HG03460 (cell line): Measurements from ENCODE around the gene TULP3.
"Not testable (repeated sequence)": the region's sequence is repeated elsewhere in the genome, so short reads cannot be mapped to it uniquely, and the experiment has no call there.

Experiments used
- ATAC-seq: cut with Tn5 transposase; IDR thresholded peaks from one replicate; pipeline ENCODE4 v1.9.1; 2021; ENCODE audit not compliant: unreplicated experiment

TULP3 gene, protein sequence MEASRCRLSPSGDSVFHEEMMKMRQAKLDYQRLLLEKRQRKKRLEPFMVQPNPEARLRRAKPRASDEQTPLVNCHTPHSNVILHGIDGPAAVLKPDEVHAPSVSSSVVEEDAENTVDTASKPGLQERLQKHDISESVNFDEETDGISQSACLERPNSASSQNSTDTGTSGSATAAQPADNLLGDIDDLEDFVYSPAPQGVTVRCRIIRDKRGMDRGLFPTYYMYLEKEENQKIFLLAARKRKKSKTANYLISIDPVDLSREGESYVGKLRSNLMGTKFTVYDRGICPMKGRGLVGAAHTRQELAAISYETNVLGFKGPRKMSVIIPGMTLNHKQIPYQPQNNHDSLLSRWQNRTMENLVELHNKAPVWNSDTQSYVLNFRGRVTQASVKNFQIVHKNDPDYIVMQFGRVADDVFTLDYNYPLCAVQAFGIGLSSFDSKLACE

DNA sequence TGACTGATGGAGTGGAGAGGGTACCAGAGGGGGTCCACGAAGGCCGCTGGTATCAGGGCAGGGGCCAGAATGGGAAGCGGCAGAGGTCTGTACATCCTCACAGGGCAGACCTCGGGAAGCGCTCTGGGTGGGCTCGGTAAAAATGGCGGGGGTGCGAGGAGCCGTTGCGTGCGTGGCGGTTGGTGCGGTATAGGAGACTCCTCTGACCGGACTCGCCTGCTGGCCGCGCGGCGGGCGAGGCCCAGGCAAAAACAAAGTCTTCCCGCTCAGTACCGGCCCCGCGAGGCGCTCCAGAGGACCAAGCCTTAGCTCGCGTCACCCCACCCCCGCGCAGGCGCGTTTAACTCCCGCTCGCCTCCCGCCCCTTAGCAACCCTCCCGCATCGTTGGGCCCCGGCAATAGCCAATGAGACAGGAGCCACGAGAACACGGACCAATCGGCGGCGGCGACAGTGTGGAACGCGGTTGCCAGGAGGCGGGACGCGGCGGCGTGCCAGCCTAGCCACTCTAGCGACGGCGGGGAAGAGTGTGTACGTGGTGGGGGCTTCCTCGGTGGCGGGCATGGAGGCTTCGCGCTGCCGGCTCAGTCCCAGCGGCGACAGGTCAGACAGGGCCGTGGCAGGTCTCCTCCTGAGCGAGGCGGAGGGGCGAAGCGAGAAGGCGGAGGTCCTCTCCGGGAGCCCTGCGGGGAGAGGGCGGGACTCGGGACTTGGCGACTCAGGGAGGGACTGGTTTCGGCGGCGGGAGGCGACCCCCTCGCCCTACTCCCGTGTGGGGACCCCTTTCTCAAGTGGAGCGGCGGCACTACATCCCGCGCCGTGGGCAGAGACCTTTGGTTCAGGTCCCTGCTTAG is at the start of gene TULP3:
Gene TULP3, plus strand, starts transcription at position 504 of the 852 bp plus-strand sequence. Its CDS starts 57 bp downstream, at position 561.
- ATAC-seq: peak; percentile 96

DNA sequence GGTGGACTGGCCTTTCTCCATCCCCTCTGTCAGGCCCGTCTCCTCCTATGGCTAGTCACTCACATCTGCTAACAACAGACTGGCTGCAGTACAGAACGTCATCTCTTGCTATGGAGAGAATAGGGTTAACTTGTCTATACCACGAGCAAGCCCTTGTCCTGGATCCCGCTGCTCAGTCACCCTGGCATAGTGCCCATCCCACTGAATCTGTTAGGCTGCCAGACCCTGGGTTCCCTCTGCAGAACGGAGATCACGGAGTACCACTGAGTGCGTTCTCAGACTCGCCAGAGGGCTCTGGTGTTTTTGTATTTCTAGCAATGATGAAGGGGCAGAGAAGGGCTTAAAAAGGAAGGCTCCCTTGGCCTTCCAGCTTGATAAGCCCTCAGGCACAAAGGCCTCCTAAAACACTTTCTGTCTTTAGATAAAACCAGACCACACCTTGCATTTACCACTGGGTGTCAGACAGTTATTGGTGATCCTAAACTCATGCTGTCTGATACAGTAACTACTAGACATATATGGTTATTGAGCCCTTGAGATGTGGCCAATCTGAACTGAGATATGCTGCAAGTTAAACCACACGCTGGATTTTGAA is 49.5 kb upstream of the TULP3 start:
- no peak for ATAC-seq

DNA sequence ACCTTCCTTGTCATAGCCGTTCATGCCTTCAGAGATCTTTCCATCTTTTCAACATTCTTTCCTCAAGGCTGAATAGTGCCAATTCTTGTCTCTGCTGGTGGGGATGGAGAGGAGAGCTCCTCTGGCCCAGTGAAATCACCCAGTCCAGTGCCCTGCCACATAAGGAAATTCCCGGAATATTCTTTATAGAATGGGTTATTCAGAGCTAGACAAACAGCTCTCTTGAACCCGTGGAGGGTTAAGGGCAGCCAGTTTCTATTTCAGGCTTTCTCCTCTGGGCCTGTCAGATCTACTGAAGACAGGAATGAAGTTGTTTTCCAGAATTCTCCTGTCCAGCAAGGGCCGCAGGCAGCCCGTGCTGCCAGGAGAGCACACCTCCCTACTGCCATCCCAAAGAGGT is 47.7 kb upstream of the TULP3 start:
- ATAC-seq: no peak

DNA sequence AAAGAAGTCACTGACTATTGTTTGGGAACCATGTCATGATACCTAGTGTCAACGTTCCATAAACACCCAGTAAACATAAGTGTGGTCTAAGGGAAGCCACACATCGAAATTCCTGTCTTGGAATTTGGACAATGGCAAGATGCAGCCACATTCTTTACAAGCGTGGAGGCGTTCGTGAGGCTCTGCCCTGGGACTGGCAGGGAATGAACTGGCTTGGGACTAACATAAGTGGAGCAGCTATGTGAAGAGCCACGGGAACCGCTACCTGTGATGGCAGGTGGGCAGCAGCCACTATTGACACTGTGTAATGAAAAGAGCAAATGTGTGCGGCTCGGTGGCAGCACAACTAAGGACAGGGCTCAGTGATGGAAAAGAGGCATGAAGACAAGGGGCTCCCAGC is 45.9 kb upstream of the TULP3 start:
- no peak for ATAC-seq

DNA sequence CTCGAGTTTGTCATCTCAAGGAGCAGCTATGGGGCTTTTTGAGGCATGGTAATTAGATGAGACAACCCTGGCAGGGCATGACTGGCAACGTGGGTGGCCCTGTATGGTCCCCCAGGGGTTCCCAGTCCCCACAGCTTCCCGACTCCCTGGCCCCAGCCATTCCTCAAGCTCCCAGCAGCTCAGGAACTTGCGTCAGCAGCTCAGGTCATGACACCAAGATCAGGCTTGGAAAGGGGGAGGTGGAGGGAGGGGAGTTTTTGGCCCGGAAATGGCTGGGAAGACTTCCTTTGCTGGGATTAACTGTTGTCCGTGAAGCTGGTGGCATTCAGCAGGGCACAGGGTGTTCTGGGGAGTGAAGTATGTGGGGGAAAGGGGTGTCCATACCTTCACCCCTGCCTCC is 45.4 kb upstream of the TULP3 start:
- ATAC-seq: no peak

DNA sequence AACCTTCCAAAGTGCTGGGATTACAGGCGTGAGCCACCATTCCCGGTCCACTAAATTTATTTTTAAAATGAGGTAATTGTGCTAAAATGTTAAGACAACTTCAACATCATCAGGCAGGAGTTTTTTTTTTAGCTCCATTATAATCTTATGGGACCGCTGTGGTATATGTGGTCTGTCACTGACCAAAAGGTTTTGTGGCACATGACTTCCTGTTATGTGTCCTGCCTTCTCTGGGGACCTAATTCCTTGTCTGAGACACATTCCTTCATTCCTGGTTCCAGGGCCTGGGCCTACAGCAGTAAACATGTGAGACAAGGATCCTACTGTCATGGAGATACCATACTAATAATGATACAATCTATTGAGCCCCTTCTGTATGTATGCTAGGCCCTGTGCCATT is 38.8 kb upstream of the TULP3 start:
- no peak for ATAC-seq

DNA sequence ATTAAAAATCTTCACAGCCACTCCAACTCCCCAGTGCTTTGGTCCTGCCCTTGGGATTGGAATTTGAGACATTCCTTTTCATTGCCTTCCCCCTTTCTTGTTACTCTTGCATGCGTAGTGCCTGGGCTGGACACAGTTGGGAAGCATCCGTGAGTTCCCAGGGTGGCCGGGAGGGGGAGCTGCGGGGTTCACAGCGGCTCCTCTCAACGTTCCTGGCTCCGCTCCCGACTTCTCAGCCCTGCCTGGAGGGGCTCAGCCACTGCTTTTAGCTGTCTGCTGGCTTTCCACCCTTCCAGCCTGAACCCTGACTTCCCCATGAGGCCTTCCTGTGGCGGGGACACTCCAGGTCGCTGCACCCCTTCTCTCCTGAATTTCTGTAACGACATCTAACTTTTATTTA is 37.1 kb upstream of the TULP3 start:
- ATAC-seq: no peak

DNA sequence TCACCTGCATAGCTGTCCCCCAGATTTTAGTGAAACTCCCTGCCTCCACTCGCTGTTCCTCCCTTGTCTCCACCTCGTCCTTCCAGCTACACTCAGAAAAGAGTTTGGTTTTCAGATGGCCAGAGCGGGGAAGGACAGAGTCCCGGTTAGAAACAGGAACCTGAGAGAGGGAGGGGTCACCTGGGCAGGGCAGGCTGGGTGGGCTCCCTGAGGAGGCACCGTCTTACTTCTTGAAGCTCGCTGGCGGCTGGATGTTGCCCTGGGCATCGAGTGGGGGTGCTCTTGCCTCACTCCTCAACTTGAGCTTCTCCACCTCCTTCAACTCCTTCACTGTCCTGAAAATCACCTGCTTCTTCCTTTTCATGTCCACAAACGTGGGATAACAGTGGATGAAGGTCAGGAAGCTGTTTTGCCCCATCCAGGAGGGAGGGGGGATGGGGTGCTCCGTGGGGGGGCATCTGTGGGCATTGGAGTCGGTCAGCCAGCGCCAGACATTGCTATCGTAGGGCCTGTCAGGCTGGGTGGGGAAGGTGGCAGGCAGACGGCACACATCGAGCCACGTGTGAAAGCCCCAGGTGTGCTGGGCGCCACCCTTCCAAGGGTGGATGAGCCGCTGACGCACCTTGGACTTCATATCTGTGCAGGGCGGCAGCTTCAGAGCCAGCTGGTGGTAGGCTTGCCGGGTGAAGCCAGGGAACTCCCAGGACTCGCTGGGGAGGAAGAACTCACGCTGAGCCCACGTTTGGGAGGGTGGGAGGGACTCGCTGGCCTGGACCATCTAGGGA is 35.8 kb upstream of the TULP3 start:
- ATAC-seq: no peak

DNA sequence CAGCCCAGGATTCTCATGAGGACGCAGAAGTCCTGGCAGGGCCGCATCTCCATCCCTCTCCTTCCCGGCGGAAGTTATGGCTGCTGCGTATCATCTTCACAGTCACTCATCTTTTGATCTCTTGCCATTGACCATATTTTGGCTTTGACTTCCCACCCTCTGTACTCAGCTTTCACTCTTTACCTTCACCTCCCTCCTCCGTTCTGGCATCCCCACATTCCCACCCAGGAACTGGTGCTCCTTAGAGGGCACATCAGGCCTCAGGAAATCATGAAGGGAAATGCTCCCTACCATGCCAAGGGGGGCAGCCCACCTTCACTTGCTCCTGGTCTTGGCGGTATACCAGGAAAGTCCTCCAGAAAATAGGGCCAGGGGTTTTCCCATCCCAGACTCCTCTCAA is 35.1 kb upstream of the TULP3 start:
- ATAC-seq: no peak

DNA sequence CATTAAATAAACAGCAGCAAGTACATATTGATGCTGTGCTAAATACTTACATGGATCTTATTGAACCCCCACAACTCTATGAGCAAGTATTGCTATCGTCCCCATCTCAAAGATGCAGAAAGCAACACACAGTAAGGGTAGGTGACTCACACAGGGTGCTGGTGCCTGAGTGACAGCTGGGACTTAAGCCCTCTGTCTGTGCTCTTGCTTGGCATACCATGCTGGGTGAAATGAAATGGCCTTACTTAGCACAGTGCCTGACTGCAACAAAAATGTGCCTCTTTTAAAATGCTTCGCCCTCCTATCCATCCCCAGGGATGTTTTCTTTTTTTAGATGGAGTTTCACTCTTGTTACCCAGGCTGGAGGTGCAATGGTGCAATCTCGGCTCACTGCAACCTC is 34.6 kb upstream of the TULP3 start:
- no peak for ATAC-seq

DNA sequence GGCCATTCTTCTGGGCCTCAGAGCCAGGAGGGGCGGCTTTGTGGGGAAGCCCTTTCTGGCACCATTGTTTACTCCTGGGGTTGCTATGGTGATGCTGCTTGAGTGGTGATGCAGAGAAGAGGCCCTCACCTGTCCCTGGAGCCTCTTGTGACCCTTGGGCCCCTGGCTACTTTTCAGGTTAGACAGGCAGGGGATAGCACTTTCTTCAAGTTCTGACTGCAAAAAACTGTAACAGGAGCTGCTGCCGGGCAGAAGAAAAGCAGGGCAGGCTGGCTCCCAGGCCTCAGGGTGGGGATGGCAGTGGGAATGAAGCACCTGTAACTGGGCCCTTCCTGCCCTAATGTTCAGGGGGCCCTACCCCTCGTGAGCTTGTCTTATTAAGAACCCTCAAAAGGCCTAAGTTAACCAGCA is 33.7 kb upstream of the TULP3 start, which contains the start of gene TEX52:
Gene TEX52, minus strand, starts transcription at position 19 of the 411 bp plus-strand sequence. Its CDS starts 13 bp downstream, at position 6.
- ATAC-seq: no peak

DNA sequence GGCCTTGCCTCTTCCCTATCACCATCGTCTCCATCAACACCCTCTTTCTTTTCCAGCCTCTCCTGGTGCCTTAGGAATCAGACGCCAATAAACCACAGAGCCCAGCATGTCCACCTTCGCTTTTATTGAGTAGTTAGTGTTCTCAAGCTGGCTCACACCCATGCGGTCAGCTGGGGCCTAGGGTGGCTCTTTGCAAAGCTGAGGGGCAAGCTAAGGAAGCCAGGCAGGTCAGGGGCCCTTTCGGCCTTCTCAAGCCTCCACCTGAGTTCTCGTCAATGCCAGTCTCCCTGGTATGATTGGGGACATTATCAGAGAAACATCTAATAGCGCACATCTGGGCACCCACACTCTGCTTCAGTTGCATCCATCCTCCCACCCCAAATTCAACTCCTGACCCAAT is 33.1 kb upstream of the TULP3 start:
- no peak for ATAC-seq

DNA sequence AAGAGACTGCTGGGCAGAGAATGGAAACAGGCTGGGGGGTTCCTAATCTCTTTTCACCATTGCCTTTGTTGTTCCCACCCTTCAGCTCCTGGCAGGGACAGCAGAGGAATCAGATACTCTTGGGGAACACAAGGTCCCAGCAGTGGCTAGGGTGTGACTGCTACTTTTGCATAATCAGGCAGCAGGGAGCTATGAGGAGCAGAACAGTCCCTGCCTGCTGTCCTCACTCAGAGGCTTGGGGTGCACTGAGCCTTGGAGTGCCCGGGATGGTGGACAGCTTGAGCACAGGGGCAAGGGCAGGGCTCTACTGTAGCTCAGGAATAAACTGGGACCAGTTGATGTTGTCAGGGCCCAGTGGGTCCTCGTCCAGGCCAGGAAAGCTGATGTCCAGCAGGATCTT is 32.4 kb upstream of the TULP3 start:
- no peak for ATAC-seq

DNA sequence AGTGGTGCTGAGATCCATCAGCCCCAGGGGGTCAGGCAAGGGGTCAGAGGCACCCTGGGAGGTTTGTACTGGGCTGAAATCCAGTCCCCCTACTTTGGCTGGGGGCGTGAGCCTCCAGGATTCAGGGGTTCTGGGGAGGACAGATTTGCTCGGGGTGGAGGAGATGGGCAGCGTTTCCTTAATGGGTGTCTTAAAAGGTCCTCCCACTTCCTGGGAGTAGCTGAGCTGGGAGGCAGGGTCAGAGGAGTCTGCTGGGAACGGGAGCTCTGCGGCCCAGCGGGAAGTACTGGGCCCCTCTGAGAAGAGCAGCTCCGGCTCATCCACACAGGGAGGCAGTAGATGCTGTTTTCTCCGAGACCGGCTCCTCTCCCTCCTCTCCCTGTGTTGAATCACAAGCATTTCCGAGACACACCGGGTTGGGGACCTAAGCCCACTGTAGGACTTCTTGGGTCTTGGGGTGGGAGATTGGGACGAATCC is 31.7 kb upstream of the TULP3 start:
- ATAC-seq: no peak

DNA sequence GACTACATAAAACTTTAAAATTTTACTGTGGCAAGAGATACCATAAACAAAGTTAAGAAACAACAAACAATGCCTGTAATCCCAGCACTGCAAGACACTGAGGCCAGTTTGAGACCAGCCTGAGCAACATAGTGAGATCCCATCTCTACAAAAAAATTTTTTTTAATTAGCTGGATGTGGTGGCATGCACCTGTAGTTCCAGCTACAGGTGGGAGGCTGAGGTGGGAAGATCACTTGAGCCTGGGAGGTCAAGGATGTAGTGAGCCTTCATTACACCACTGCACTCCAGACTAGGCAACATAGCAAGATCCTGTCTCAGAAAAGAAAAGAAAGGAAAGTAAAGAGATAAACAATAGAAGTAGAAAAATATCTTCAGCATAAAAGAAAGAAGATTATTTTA is 30.5 kb upstream of the TULP3 start:
- no peak for ATAC-seq

DNA sequence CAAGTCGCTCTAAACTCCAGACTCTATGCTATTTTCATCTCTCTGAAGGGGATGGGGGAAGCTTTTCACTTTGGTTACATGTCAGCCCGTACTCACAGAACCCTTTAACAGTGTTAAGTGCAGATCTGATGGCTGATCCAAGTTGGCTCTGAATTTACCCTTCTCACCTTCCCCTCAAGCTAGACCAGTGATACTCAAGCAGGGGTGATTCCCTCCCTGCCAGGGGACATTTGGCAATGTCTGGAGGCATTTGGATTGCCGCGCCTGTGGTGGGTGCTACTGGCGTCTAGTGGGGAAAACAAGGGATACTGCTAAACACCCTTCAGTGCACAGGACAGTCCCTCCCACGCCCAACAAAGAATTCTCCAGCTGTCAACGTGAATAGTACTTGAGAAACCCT is 27.8 kb upstream of the TULP3 start:
- no peak for ATAC-seq

DNA sequence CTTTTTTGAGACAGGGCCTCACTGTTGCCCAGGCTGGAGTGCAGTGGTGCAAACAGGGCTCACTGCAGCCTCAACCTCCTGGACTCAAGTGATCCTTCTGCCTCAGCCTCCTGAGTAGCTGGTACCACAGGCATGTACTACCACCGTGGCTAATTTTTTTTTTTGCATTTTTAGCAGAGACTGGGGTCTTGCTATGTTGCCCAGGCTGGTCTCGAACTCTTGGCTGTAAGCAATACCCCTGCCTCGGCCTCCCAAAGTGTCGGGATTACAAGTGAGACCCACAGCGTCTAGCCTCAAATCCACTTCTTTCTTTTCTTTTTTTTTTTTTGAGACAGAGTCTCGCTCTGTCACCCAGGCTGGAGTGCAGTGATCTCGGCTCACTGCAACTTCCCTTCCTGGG is 27.3 kb upstream of the TULP3 start:
- ATAC-seq: not testable (repeated sequence)

DNA sequence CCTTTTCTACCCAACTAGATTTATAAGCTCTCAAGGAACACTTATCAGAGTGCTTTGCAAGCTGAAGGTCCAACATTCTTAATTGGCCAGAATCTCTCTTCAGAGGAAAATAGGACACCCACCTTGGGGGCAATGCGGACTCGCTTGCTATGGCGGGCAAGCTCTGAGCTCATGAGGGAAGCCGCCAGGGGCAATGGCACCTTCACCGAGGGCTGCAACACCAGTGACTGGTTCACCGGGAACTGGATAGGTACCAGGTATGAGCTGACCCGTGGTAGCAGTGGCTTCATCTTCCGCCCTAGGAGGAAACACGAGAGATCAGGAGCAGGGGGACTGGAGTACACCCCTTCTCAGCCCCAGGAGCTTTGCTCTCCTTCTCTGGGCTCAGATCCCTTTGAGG is 26.5 kb upstream of the TULP3 start:
- no peak for ATAC-seq

DNA sequence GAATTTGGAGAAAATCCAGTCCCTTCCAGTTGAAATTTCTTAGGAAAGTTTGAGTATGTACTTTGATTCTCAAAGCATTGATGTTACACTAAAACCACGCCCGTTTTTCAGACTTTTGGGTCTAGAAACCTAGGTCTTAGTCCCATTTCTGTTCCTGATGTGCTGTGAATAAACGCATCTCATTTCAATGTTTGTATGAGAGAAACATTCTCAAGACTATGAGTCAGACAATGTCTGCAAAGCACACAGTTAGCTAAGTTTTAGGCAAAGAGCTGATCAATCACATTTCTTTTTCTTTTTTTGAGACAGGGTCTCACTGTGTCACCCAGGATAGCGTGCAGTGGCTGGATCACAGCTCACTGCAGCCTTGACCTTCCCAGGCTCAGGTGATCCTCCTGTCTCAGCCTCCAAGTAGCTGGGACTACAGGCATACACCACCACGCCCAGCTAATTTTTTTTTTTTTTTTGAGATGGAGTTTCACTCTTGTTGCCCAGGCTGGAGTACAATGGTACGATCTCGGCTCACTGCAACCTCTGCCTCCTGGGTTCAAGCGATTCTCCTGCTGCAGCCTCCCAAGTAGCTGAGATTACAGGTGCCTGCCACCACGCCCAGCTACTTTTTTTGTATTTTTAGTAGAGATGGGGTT is 21.6 kb upstream of the TULP3 start:
- not testable (repeated sequence) for ATAC-seq

DNA sequence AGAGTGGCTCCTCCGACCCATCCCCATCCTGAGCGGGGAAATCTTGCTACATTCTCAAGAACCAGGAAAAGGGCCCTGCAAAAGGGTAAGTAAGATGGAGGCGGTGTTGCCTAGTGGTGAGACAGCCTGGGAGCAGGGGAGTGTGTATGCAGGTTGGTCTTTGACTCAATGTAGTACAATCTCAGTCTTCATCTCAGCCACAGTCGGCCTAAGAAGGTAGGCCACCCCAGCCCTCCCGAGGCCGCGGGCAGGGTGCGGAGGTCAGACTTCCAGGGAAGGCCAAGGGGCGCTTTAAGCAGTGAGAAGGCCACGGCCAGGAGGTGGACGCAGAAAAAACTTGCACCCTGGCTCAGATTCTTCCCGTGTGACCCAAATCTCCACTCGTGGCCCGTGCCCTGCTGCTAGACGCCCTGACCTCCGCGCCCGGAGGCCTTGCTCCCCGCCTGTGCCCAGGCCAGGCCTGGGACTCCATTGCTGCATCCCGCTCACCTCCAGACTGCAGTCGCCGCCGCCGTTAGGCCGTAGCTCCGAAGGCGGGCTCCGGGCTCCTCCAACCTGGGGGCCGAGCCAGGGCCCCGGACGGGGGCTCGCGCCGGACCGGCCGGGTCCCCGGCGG is 14.2 kb upstream of the TULP3 start:
- ATAC-seq: no peak
